Esophagus muscularis mucosa (tissue), 4 donors: ENCODE measurements around the gene CACFD1. TPM values are rescaled to one million over a fixed set of nuclear protein-coding genes. Genes with fewer than 3 reads are reported as not detected.

ENCODE experiments used
- DNase-seq: peaks from one replicate; pipeline ENCODE4 v3.0.0-alpha.2; 2017; ENCODE audit errors: extremely low spot score
- H3K27ac ChIP-seq, 4 donors: fragments of 200-600 bp; sonication (generic); replicated peaks in 1 of 4; 1 replicate in 3 of 4; 2 replicates in 1 of 4; pipeline ENCODE4 v1.5.1; 2016 to 2019; ENCODE audit warnings: mild to moderate bottlenecking in 1 of 4
- H3K27me3 ChIP-seq, 4 donors: fragments of 200-600 bp; sonication (generic); one replicate each; pipeline versions ENCODE4 v1.5.1 to v1.6.0; 2016 to 2019
- H3K36me3 ChIP-seq, 4 donors: fragments of 200-600 bp; sonication (generic); one replicate each; pipeline ENCODE4 v1.5.1; 2016 to 2019
- H3K4me1 ChIP-seq, 4 donors: fragments of 200-600 bp; sonication (generic); one replicate each; pipeline ENCODE4 v1.5.1; 2016 to 2019
- H3K4me3 ChIP-seq, 4 donors: fragments of 200-600 bp; sonication (generic); 1 replicate in 2 of 4; 2 replicates in 2 of 4; pipeline ENCODE4 v1.5.1; 2016 to 2019; ENCODE audit warnings: mild to moderate bottlenecking in 4 of 4, moderate library complexity in 1 of 4
- H3K9me3 ChIP-seq, 4 donors: fragments of 200-600 bp; sonication (generic); 1 replicate in 3 of 4; 2 replicates in 1 of 4; pipeline ENCODE4 v1.5.1; 2016 to 2019
- CTCF ChIP-seq, 3 experiments: fragments of 200-600 bp in 2 of 3; fragments of 450-650 bp in 1 of 3; sonication (generic) in 2 of 3; IDR thresholded peaks; one replicate each; pipeline ENCODE4 v1.5.1; 2017 to 2019; ENCODE audit warnings: antibody characterized with exemption in 3 of 3, mild to moderate bottlenecking in 2 of 3, moderate library complexity in 1 of 3
- EP300 ChIP-seq: sonication (generic); formaldehyde crosslinking; IDR thresholded peaks from one replicate; pipeline ENCODE4 v1.6.1; 2017; ENCODE audit warnings: antibody characterized with exemption
- POLR2A ChIP-seq: fragments of 450-650 bp; IDR thresholded peaks from one replicate; pipeline ENCODE4 v1.6.1; 2017; ENCODE audit warnings: antibody characterized with exemption, moderate library complexity, mild to moderate bottlenecking, low read depth
- POLR2AphosphoS5 ChIP-seq, 2 donors: sonication (generic); formaldehyde crosslinking; IDR thresholded peaks; one replicate each; pipeline ENCODE4 v1.6.1; 2017; ENCODE audit warnings: antibody characterized with exemption in 2 of 2
- WGBS: methylation state at CpG from one replicate; pipeline ENCODE4 v1.1.5; 2018; 5-methylcytosine and 5-hydroxymethylcytosine counted together
- intact Hi-C: fragments of 100-400 bp; cut with DNase I; formaldehyde crosslinking; loops from one replicate; pipeline ENCODE4 v1.15.1; 2023
- total RNA-seq, 4 donors: library from RNA; depleted of rRNA; stranded (reverse); fragments of >200 nt; gene quantifications; one replicate each; pipeline versions ENCODE4 v1.1.0 to v1.2.1, GENCODE V29; 2016

CACFD1 gene
- total RNA-seq, 4 donors from 2014 or later: 12.5 to 27.8 (median 19.6) TPM

- H3K27ac ChIP-seq: no peak overlapping the region
- H3K4me3 ChIP-seq: no peak overlapping the region
- DNase-seq: no peak
- intact Hi-C loops: no loop called here
- H3K4me1 ChIP-seq: peaks cover 27 to 35% (median 32%) of the 10 kb centered on the region in 4 donors
- no peak for TF ChIP-seq POLR2A
- no peak for TF ChIP-seq CTCF (IDR thresholded peaks at IDR 0.05)
- TF ChIP-seq EP300: no peak
- no peak for TF ChIP-seq POLR2AphosphoS5 (IDR thresholded peaks at IDR 0.05)
- H3K9me3 ChIP-seq: no peaks in the 10 kb centered on the region
- peaks cover 0 to 72% (median 2%) of the 10 kb centered on the region in 4 donors for H3K27me3 ChIP-seq
- no peaks in the 10 kb centered on the region for H3K36me3 ChIP-seq
- WGBS: 79% methylated on average over 10 of the region's 10 CpGs
Observed at GRCh38 chr9:133511607-133512006, 51.8 kb downstream of the CACFD1 start.

- no peaks in the 10 kb centered on the region for H3K36me3 ChIP-seq
- H3K27me3 ChIP-seq: peaks cover 0 to 65% (median 0%) of the 10 kb centered on the region in 4 donors
- no peak overlapping the region for H3K27ac ChIP-seq
- TF ChIP-seq EP300 (no peak), POLR2A (no peak), CTCF (IDR thresholded peaks at IDR 0.05) (no peak), POLR2AphosphoS5 (IDR thresholded peaks at IDR 0.05) (no peak)
- H3K4me1 ChIP-seq: peaks cover 23 to 30% (median 27%) of the 10 kb centered on the region in 4 donors
- H3K4me3 ChIP-seq: no peak overlapping the region
- 86% methylated on average over 16 of the region's 19 CpGs for WGBS
- no peaks in the 10 kb centered on the region for H3K9me3 ChIP-seq
- DNase-seq: no peak
- intact Hi-C loops: no loop called here
Observed at GRCh38 chr9:133512253-133513213, 52.8 kb downstream of the CACFD1 start.

GRCh38 chr9:133513214-133514100, 53.7 kb downstream of the CACFD1 start:
- TF ChIP-seq EP300 (no peak), CTCF (IDR thresholded peaks at IDR 0.05) (no peak), POLR2AphosphoS5 (IDR thresholded peaks at IDR 0.05) (no peak), POLR2A (no peak)
- Histone ChIP-seq H3K36me3 (no peaks in the 10 kb centered on the region), H3K4me3 (no peak overlapping the region), H3K27me3 (peaks cover 0 to 55% (median 0%) of the 10 kb centered on the region in 4 donors), H3K4me1 (peaks cover 23 to 30% (median 27%) of the 10 kb centered on the region in 4 donors), H3K9me3 (no peaks in the 10 kb centered on the region), H3K27ac (no peak overlapping the region)
- intact Hi-C loops: no loop called here
- WGBS: 71% methylated on average over 16 of the region's 28 CpGs
- DNase-seq: no peak

GRCh38 chr9:133514460-133515239, 54.9 kb downstream of the CACFD1 start:
- Histone ChIP-seq H3K4me1 (peaks cover 16 to 21% (median 17%) of the 10 kb centered on the region in 4 donors), H3K36me3 (no peaks in the 10 kb centered on the region), H3K4me3 (no peak overlapping the region), H3K27me3 (peaks cover 0 to 49% (median 0%) of the 10 kb centered on the region in 4 donors), H3K27ac (no peak overlapping the region), H3K9me3 (no peaks in the 10 kb centered on the region)
- intact Hi-C loops: no loop called here
- no peak for TF ChIP-seq CTCF (IDR thresholded peaks at IDR 0.05)
- no peak for TF ChIP-seq POLR2A
- no peak for TF ChIP-seq POLR2AphosphoS5 (IDR thresholded peaks at IDR 0.05)
- TF ChIP-seq EP300: no peak
- WGBS: 41% methylated on average over 11 of the region's 14 CpGs
- DNase-seq: no peak
